ENCODE measurements around the gene HPGDS. TPM values are rescaled to one million over a fixed set of nuclear protein-coding genes. Genes with fewer than 3 reads are reported as not detected.

Gene HPGDS
- total RNA-seq, 1 donor from 2014 or later: not detected

GRCh38 chr4:94349193-94349592 lies 6.6 kb upstream of the HPGDS start:
- no peaks in the 10 kb centered on the region for H3K36me3 ChIP-seq
- H3K4me3 ChIP-seq: no peak overlapping the region
- no peak for TF ChIP-seq CTCF (IDR thresholded peaks at IDR 0.05)
- no peak overlapping the region for H3K27ac ChIP-seq
- no peaks in the 10 kb centered on the region for H3K4me1 ChIP-seq
- intact Hi-C loops (cut with DNase I): no loop called here
- no peaks in the 10 kb centered on the region for H3K9me3 ChIP-seq
- no peak for DNase-seq (ENCODE audit: low spot score in 2 of 2)
- H3K27me3 ChIP-seq: no peaks in the 10 kb centered on the region

GRCh38 chr4:94348666-94349065 lies 6.0 kb upstream of the HPGDS start:
- TF ChIP-seq CTCF (IDR thresholded peaks at IDR 0.05): no peak
- H3K9me3 ChIP-seq: no peaks in the 10 kb centered on the region
- H3K27ac ChIP-seq: no peak overlapping the region
- no peaks in the 10 kb centered on the region for H3K36me3 ChIP-seq
- no peak overlapping the region for H3K4me3 ChIP-seq
- no peaks in the 10 kb centered on the region for H3K27me3 ChIP-seq
- DNase-seq (ENCODE audit: low spot score in 2 of 2): no peak
- intact Hi-C loops (cut with DNase I): no loop called here
- no peaks in the 10 kb centered on the region for H3K4me1 ChIP-seq

GRCh38 chr4:94346541-94346940 lies 3.9 kb upstream of the HPGDS start:
- Histone ChIP-seq H3K4me3 (no peak overlapping the region), H3K36me3 (no peaks in the 10 kb centered on the region), H3K4me1 (no peaks in the 10 kb centered on the region), H3K9me3 (no peaks in the 10 kb centered on the region), H3K27ac (no peak overlapping the region), H3K27me3 (no peaks in the 10 kb centered on the region)
- no peak for TF ChIP-seq CTCF (IDR thresholded peaks at IDR 0.05)
- intact Hi-C loops (cut with DNase I): no loop called here
- DNase-seq (ENCODE audit: low spot score in 2 of 2): no peak

GRCh38 chr4:94345969-94346368 lies 3.3 kb upstream of the HPGDS start:
- DNase-seq (ENCODE audit: low spot score in 2 of 2): no peak
- intact Hi-C loops (cut with DNase I): no loop called here
- H3K36me3 ChIP-seq: no peaks in the 10 kb centered on the region

GRCh38 chr4:94345266-94345665 lies 2.6 kb upstream of the HPGDS start:
- Histone ChIP-seq H3K27me3 (no peaks in the 10 kb centered on the region), H3K27ac (peak overlapping the region in 1 of 2 donors; percentile 22), H3K36me3 (no peaks in the 10 kb centered on the region), H3K4me1 (no peaks in the 10 kb centered on the region), H3K4me3 (no peak overlapping the region), H3K9me3 (no peaks in the 10 kb centered on the region)
- DNase-seq (ENCODE audit: low spot score in 2 of 2): no peak
- intact Hi-C loops (cut with DNase I): no loop called here
- no peak for TF ChIP-seq CTCF (IDR thresholded peaks at IDR 0.05)

More at GRCh38 chr4:94345969-94346368, 3.3 kb upstream of the HPGDS start:
- H3K9me3 ChIP-seq: no peaks in the 10 kb centered on the region
- no peak for TF ChIP-seq CTCF (IDR thresholded peaks at IDR 0.05)
- H3K4me1 ChIP-seq: no peaks in the 10 kb centered on the region
- H3K27me3 ChIP-seq: no peaks in the 10 kb centered on the region
- H3K4me3 ChIP-seq: no peak overlapping the region
- peak overlapping the region in 1 of 2 donors; percentile 22 for H3K27ac ChIP-seq

- Histone ChIP-seq H3K4me3 (no peak overlapping the region), H3K36me3 (no peaks in the 10 kb centered on the region), H3K4me1 (no peaks in the 10 kb centered on the region), H3K27ac (no peak overlapping the region), H3K9me3 (no peaks in the 10 kb centered on the region), H3K27me3 (no peaks in the 10 kb centered on the region)
- no peak for TF ChIP-seq CTCF (IDR thresholded peaks at IDR 0.05)
- intact Hi-C loops (cut with DNase I): no loop called here
- DNase-seq (ENCODE audit: low spot score in 2 of 2): no peak
These were observed 1.8 kb upstream of the HPGDS start for GRCh38 chr4:94344457-94344856.

All from ascending aorta (tissue), 2 donors.